ENCODE measurements around the gene LPCAT1.

- TF ChIP-seq CTCF (IDR thresholded peaks at IDR 0.05) = no peak
- no peak for TF ChIP-seq POLR2A (IDR thresholded peaks at IDR 0.05)
Measured at GRCh38 chr5:1419476-1420210, 104.1 kb downstream of the LPCAT1 start.

Measured in testis (tissue), 2 donors.